GM12878 (cell line): ENCODE results near the gene CELSR2. TPM values are rescaled to one million over a fixed set of nuclear protein-coding genes. Genes with fewer than 3 reads are reported as not detected.

Experiments used
- ATAC-seq: fragments of 200-7000 bp; cut with Tn5 transposase; 3 replicates; pipeline ENCODE4 v1.9.1; 2020; ENCODE audit warnings: mild to moderate bottlenecking, moderate library complexity
- BruUV-seq: library from RNA; stranded (reverse); fragments of 400-500 nt; replicated peaks from 2 replicates; lab custom pipeline; 2021; lab: Mats Ljungman, UMichigan
- CTCF ChIA-PET: fragments of 300-600 bp; sonication (Branson Sonifier 250); formaldehyde crosslinking; extraction: SDS; loops from one replicate; lab custom pipeline; 2021; ENCODE audit warnings: inconsistent platforms; lab: Yijun Ruan, JAX
- POLR2A ChIA-PET: fragments of 350-600 bp; formaldehyde crosslinking; extraction: SDS; loops from one replicate; lab custom pipeline; 2021; ENCODE audit warnings: inconsistent platforms; lab: Charles Lee
- RAD21 ChIA-PET: fragments of 300-600 bp; sonication (Branson Sonifier 250); formaldehyde crosslinking; loops from one replicate; lab custom pipeline; 2023; ENCODE audit warnings: antibody characterized with exemption; ENCODE audit not compliant: unreplicated experiment; lab: Charles Lee
- SMC1A ChIA-PET: fragments of 300-600 bp; sonication (Branson Sonifier 250); formaldehyde crosslinking; loops from one replicate; lab custom pipeline; 2023; ENCODE audit not compliant: unreplicated experiment, uncharacterized antibody; lab: Charles Lee
- DNase-seq: peaks from one replicate; pipeline ENCODE4 v3.0.0-alpha.2; 2011; ENCODE audit warnings: low read depth, low spot score
- FAIRE-seq: peaks from 3 replicates; lab custom pipeline; 2011; peaks lifted over from hg19 to GRCh38; lab: Jason Lieb, UNC
- H2AFZ ChIP-seq: 2 replicates; pipeline ENCODE4 v1.6.0; 2011; ENCODE audit warnings: low read depth, low read length, control low read depth; ENCODE audit not compliant: control insufficient read depth
- H3K27ac ChIP-seq: 2 replicates; pipeline ENCODE4 v1.5.1; 2011; ENCODE audit warnings: control low read depth; ENCODE audit not compliant: control insufficient read depth, insufficient read depth
- H3K27me3 ChIP-seq, 2 experiments: replicated peaks in 1 of 2; 2 replicates each; pipeline versions ENCODE4 v1.6.0 to v1.6.1; 2011; ENCODE audit warnings: low read length in 1 of 2; ENCODE audit not compliant: control insufficient read depth in 2 of 2, insufficient read depth in 2 of 2
- H3K36me3 ChIP-seq, 2 experiments: 2 replicates each; pipeline ENCODE4 v1.5.1; 2011; ENCODE audit warnings: low read length in 1 of 2; ENCODE audit not compliant: control insufficient read depth in 2 of 2, insufficient read depth in 2 of 2
- H3K4me1 ChIP-seq: 2 replicates; pipeline ENCODE4 v1.6.1; 2011; ENCODE audit warnings: mild to moderate bottlenecking, low read length, moderate library complexity, mixed read lengths; ENCODE audit not compliant: control insufficient read depth, insufficient read depth
- H3K4me2 ChIP-seq: 2 replicates; pipeline ENCODE4 v1.6.0; 2011; ENCODE audit warnings: control low read depth; ENCODE audit not compliant: control insufficient read depth, insufficient read depth
- H3K4me3 ChIP-seq: fragments of 200-600 bp; sonication (generic); 2 replicates; pipeline ENCODE4 v1.5.1; 2016
- H3K79me2 ChIP-seq: 2 replicates; pipeline ENCODE4 v1.6.0; 2011; ENCODE audit warnings: low read length; ENCODE audit not compliant: control insufficient read depth, insufficient read depth
- H3K9ac ChIP-seq: 2 replicates; pipeline ENCODE4 v1.8.0; 2011; ENCODE audit warnings: low read length, control low read depth, mixed read lengths; ENCODE audit not compliant: control insufficient read depth, insufficient read depth
- H3K9me3 ChIP-seq: replicated peaks from 3 replicates; pipeline ENCODE4 v1.5.1; 2011; ENCODE audit warnings: mild to moderate bottlenecking, low read length; ENCODE audit not compliant: control insufficient read depth, insufficient read depth
- H4K20me1 ChIP-seq: 2 replicates; pipeline ENCODE4 v1.6.0; 2011; ENCODE audit not compliant: control insufficient read depth, insufficient read depth
- BMI1 ChIP-seq: fragments of 450-650 bp; IDR thresholded peaks from 2 replicates; pipeline ENCODE4 v1.6.1; 2016; ENCODE audit warnings: mild to moderate bottlenecking, moderate library complexity, borderline replicate concordance
- BRCA1 ChIP-seq: IDR thresholded peaks from 2 replicates; pipeline ENCODE4 v1.6.1; 2011; ENCODE audit warnings: low read depth, low read length, improper control_type of control experiment
- EGR1 ChIP-seq, 2 experiments: IDR thresholded peaks; 1 replicate in 1 of 2; 2 replicates in 1 of 2; pipeline ENCODE4 v1.6.1; 2011 to 2012; ENCODE audit warnings: low read depth in 2 of 2, low read length in 2 of 2, borderline replicate concordance in 1 of 2, mild to moderate bottlenecking in 1 of 2, moderate library complexity in 1 of 2
- FOXM1 ChIP-seq: IDR thresholded peaks from 2 replicates; pipeline ENCODE4 v1.6.1; 2012; ENCODE audit warnings: low read depth, mild to moderate bottlenecking, inconsistent platforms, low read length, moderate library complexity
- IKZF1 ChIP-seq: fragments of 450-650 bp; conservative IDR thresholded peaks from 2 replicates; pipeline ENCODE4 v1.6.1; 2017; ENCODE audit warnings: antibody characterized with exemption, mild to moderate bottlenecking
- JUND ChIP-seq: IDR thresholded peaks from 2 replicates; pipeline ENCODE4 v1.6.1; 2012; ENCODE audit warnings: low read depth, mild to moderate bottlenecking, low read length, improper control_type of control experiment, moderate library complexity
- MXI1 ChIP-seq: fragments of 150-350 bp; IDR thresholded peaks from 2 replicates; pipeline ENCODE4 v1.6.1; 2011; ENCODE audit warnings: low read depth, mild to moderate bottlenecking, inconsistent platforms, low read length, improper control_type of control experiment
- NFIC ChIP-seq: IDR thresholded peaks from 2 replicates; pipeline ENCODE4 v1.6.1; 2012; ENCODE audit warnings: low read depth, mild to moderate bottlenecking, inconsistent platforms, low read length, moderate library complexity
- RAD21 ChIP-seq: IDR thresholded peaks from 2 replicates; pipeline ENCODE4 v1.6.1; 2011; ENCODE audit warnings: mild to moderate bottlenecking, low read depth, low read length, moderate library complexity; ENCODE audit not compliant: insufficient read depth
- SIN3A ChIP-seq: IDR thresholded peaks from 2 replicates; pipeline ENCODE4 v1.6.1; 2012; ENCODE audit warnings: low read depth, low read length, improper control_type of control experiment
- SREBF1 ChIP-seq: IDR thresholded peaks from 2 replicates; pipeline ENCODE4 v1.6.1; 2012; ENCODE audit warnings: mild to moderate bottlenecking, low read length
- SREBF2 ChIP-seq: IDR thresholded peaks from 2 replicates; pipeline ENCODE4 v1.6.1; 2012; ENCODE audit warnings: mild to moderate bottlenecking, low read length
- TCF12 ChIP-seq: IDR thresholded peaks from 2 replicates; pipeline ENCODE4 v1.6.1; 2011; ENCODE audit warnings: low read depth, mild to moderate bottlenecking, low read length
- TCF7 ChIP-seq: IDR thresholded peaks from 2 replicates; pipeline ENCODE4 v1.6.1; 2014; ENCODE audit warnings: antibody characterized with exemption, borderline replicate concordance
- YBX1 ChIP-seq: fragments of 450-650 bp; IDR thresholded peaks from 2 replicates; pipeline ENCODE4 v1.6.1; 2016; ENCODE audit warnings: antibody characterized with exemption
- ZNF24 ChIP-seq: fragments of 450-650 bp; IDR thresholded peaks from 2 replicates; pipeline ENCODE4 v1.6.1; 2017; ENCODE audit warnings: antibody characterized with exemption, mild to moderate bottlenecking
- WGBS: methylation state at CpG from one replicate; pipeline ENCODE4 v1.1.6; 2016; ENCODE audit warnings: low lambda C conversion rate; ENCODE audit not compliant: insufficient replicate concordance, insufficient coverage; ENCODE audit errors: missing lambda C conversion rate; 5-methylcytosine and 5-hydroxymethylcytosine counted together
- in situ Hi-C: fragments of 300-500 bp; cut with MboI; formaldehyde crosslinking; loops from 9 replicates; pipeline ENCODE4 v1.14.3; 2018; ENCODE audit warnings: mixed read lengths
- intact Hi-C: fragments of 100-400 bp; cut with micrococcal nuclease; formaldehyde crosslinking; loops from one replicate; pipeline ENCODE4 v1.14.2; 2022; ENCODE audit not compliant: unreplicated experiment
- polyA plus RNA-seq, 11 experiments: library from polyadenylated mRNA; depleted of rRNA in 4 of 11; unstranded in 6 of 11; stranded (reverse) in 5 of 11; fragments of >200 nt; fragmentation: Nextera tagmentation in 4 of 11; fragmentation: Illumina TruSeq in 1 of 11; extraction: Ambion mirVana in 4 of 11; extraction: Trizol in 1 of 11; gene quantifications; 1 replicate in 1 of 11; 2 replicates in 10 of 11; pipeline versions ENCODE4 v1.2.1 to v1.2.3, GENCODE V29; 2011 to 2016; ENCODE audit warnings: inconsistent platforms in 2 of 11, missing spikeins in 2 of 11, low read depth in 1 of 11
- total RNA-seq, 4 experiments: library from RNA; depleted of rRNA in 3 of 4; stranded (reverse); fragments of >200 nt in 3 of 4; fragmentation: Illumina TruSeq in 1 of 4; extraction: Trizol in 1 of 4; gene quantifications; 2 replicates each; pipeline versions ENCODE4 v1.2.1 to v1.2.3, GENCODE V29; 2013 to 2021
- TF ChIP-seq, protein P1 (sequence below): fragments of 450-650 bp; IDR thresholded peaks from 2 replicates; pipeline ENCODE4 v1.6.1; 2017; ENCODE audit warnings: antibody characterized with exemption, mild to moderate bottlenecking, moderate library complexity

Gene CELSR2
- total and polyA plus RNA-seq, 10 of the 15 experiments (the other 5 are each of a cell fraction or from before 2014, with no cell fraction given), result under 0.01 to 0.15 (median 0.04) TPM; not detected in 2

DNA sequence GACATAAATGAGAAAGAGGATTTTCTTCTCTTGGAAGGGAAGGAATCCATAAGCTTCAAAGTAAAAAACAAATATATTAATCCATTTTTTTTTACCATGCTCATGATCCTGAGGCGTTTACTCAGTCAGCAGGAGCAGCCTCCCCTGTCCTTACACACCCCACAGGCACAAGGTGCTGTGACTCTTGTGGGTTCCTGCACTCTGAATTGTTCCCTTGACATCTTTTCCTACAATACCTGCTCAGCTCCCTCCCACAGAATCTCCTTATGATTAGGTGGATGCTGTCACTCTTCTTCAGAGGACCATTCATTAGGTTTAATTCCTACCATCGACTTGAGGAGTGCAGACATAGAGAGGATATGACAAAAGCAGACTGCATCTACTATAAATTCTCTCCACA is 43.7 kb downstream of the CELSR2 start:
- ATAC-seq (no peak), FAIRE-seq (no peak), DNase-seq (no peak)
- Histone ChIP-seq H3K27me3 (peaks cover 0 to 1% of the 10 kb centered on the region in 2 experiments; a peak in 2 of 4 replicates), H3K4me3 (no peak overlapping the region), H3K27ac (no peak overlapping the region), H3K9me3 (no peaks in the 10 kb centered on the region), H3K4me1 (peaks cover 5% of the 10 kb centered on the region; the same call in 1 of the 2 replicates), H4K20me1 (no peaks in the 10 kb centered on the region), H3K9ac (no peak overlapping the region), H3K79me2 (no peaks in the 10 kb centered on the region), H3K36me3 (no peaks in the 10 kb centered on the region), H2AFZ (no peak overlapping the region), H3K4me2 (no peak overlapping the region)
- ChIA-PET CTCF (interaction anchor here (0.6 to 1.2 kb wide), 6 partner anchors 10 to 736 kb away, joined by 3 to 5 read pairs (median 4); partner anchors contain the start of gene PSRC1), RAD21 (interaction anchor here (0.8 to 1.5 kb wide), 2 partner anchors 15 to 106 kb away, joined by 4 to 6 read pairs; no protein-coding TSS in a partner anchor), SMC1A (interaction anchor here (0.7 to 1.5 kb wide), 2 partner anchors 100 to 107 kb away, joined by 3 read pairs; no protein-coding TSS in a partner anchor), POLR2A (interaction anchor here (0.9 kb wide), 1 partner anchor 10 kb away, joined by 3 read pairs; the partner anchor contains the start of gene PSRC1)
- WGBS, result 0% methylated on average over 2 of the region's 2 CpGs
- BruUV-seq, result no TSS peak
- in situ Hi-C loops (no loop called here), intact Hi-C loops (no loop called here)
- no peak for TF ChIP-seq JUND
- no peak for TF ChIP-seq TCF7
- no peak for TF ChIP-seq SREBF2
- TF ChIP-seq RAD21, result no peak
- no peak for TF ChIP-seq ZNF24
- TF ChIP-seq EGR1 (IDR thresholded peaks at IDR 0.05; ENCODE audit: borderline replicate concordance in 1 of 2, low read depth in 2 of 2, low read length in 2 of 2), result no peak
- TF ChIP-seq SREBF1, result no peak

DNA sequence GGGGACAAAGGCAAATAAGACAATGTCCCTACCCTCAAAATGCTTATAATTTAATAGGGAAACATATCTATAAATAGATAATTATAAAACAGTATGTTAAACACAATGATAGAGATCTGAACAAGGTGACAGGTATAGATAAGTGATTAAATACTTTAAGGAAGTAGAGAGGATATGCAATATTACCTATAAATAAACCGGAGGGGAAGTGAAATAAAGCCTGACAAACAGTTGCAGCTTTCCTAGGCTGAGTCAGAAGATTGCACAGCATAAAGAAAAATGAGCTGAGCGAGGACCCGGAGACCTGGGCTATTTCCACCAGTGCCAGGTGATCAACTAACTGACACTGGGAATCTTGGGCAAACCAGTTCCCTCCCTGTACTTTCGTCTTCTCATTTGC is 45.1 kb downstream of the CELSR2 start:
- Histone ChIP-seq H3K4me2 (peak overlapping the region; percentile 28; the same call in 1 of the 2 replicates), H3K36me3 (no peaks in the 10 kb centered on the region), H3K4me1 (peaks cover 5% of the 10 kb centered on the region; the same call in 1 of the 2 replicates), H3K79me2 (no peaks in the 10 kb centered on the region), H3K4me3 (no peak overlapping the region), H3K27me3 (peaks cover 0 to 3% of the 10 kb centered on the region in 2 experiments; a peak in 2 of 4 replicates), H2AFZ (no peak overlapping the region), H3K27ac (no peak overlapping the region), H4K20me1 (no peaks in the 10 kb centered on the region), H3K9me3 (no peaks in the 10 kb centered on the region), H3K9ac (no peak overlapping the region)
- ChIA-PET RAD21 (no interaction called here), CTCF (interaction anchor here (0.6 kb wide), 1 partner anchor 98 kb away, joined by 3 read pairs; no protein-coding TSS in a partner anchor), SMC1A (no interaction called here), POLR2A (no interaction called here)
- DNase-seq, result no peak
- 1% methylated on average over 4 of the region's 4 CpGs for WGBS
- intact Hi-C loops (no loop called here), in situ Hi-C loops (no loop called here)
- BruUV-seq, result no TSS peak
- 0 out of 3 replicates have a peak, but pooled peaks have one; percentile 30 for ATAC-seq
- no peak for FAIRE-seq
- TF ChIP-seq MXI1, result no peak
- TF ChIP-seq SIN3A, result no peak
- no peak for TF ChIP-seq NFIC
- no peak for TF ChIP-seq YBX1
- no peak for TF ChIP-seq FOXM1
- no peak for TF ChIP-seq IKZF1
- no peak for TF ChIP-seq TCF12
- TF ChIP-seq BRCA1, result no peak
- TF ChIP-seq, protein P1, sequence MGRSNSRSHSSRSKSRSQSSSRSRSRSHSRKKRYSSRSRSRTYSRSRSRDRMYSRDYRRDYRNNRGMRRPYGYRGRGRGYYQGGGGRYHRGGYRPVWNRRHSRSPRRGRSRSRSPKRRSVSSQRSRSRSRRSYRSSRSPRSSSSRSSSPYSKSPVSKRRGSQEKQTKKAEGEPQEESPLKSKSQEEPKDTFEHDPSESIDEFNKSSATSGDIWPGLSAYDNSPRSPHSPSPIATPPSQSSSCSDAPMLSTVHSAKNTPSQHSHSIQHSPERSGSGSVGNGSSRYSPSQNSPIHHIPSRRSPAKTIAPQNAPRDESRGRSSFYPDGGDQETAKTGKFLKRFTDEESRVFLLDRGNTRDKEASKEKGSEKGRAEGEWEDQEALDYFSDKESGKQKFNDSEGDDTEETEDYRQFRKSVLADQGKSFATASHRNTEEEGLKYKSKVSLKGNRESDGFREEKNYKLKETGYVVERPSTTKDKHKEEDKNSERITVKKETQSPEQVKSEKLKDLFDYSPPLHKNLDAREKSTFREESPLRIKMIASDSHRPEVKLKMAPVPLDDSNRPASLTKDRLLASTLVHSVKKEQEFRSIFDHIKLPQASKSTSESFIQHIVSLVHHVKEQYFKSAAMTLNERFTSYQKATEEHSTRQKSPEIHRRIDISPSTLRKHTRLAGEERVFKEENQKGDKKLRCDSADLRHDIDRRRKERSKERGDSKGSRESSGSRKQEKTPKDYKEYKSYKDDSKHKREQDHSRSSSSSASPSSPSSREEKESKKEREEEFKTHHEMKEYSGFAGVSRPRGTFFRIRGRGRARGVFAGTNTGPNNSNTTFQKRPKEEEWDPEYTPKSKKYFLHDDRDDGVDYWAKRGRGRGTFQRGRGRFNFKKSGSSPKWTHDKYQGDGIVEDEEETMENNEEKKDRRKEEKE, result no peak
- TF ChIP-seq RAD21, result no peak
- no peak for TF ChIP-seq BMI1
